ENCODE measurements around the gene FCER1G.
"Not testable (repeated sequence)": the region's sequence is repeated elsewhere in the genome, so short reads cannot be mapped to it uniquely, and the experiment has no call there.

Gene FCER1G

GRCh38 chr1:161209790-161210409 is 5.2 kb upstream of the FCER1G start:
- peak; percentile 69 for DNase-seq

DNA sequence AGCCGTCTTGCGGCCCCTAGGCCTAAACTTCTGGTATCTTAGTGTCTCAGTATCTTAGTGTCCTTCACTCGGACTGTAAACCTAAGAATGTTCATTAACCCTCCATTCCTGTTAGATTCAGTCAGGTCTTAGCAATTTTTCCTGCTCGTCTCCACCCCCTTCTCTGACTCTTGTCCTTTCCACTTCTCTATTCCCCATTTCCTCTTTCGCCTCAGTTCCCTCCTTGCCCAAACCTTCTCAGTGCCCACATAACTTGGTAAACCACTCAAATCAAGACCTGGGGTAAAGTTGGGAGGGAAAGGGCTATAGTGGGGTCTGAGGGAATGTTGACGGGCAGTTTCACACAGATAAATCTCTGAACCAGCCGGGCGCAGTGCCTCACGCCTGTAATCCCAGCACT is 726 bp upstream of the FCER1G start:
- DNase-seq: no peak

GRCh38 chr1:161216945-161217712 is 2.0 kb downstream of the FCER1G start:
- DNase-seq: no peak

- DNase-seq: no peak
Observed at GRCh38 chr1:161217831-161218230, 2.7 kb downstream of the FCER1G start.

GRCh38 chr1:161218301-161219077 is 3.4 kb downstream of the FCER1G start:
- no peak for DNase-seq

- no peak for DNase-seq
Observed at GRCh38 chr1:161219078-161219892, 4.2 kb downstream of the FCER1G start.

- DNase-seq: no peak
Observed at GRCh38 chr1:161220002-161220401, 4.9 kb downstream of the FCER1G start.

- DNase-seq: no peak
Observed at GRCh38 chr1:161222175-161223019, 7.3 kb downstream of the FCER1G start.

DNA sequence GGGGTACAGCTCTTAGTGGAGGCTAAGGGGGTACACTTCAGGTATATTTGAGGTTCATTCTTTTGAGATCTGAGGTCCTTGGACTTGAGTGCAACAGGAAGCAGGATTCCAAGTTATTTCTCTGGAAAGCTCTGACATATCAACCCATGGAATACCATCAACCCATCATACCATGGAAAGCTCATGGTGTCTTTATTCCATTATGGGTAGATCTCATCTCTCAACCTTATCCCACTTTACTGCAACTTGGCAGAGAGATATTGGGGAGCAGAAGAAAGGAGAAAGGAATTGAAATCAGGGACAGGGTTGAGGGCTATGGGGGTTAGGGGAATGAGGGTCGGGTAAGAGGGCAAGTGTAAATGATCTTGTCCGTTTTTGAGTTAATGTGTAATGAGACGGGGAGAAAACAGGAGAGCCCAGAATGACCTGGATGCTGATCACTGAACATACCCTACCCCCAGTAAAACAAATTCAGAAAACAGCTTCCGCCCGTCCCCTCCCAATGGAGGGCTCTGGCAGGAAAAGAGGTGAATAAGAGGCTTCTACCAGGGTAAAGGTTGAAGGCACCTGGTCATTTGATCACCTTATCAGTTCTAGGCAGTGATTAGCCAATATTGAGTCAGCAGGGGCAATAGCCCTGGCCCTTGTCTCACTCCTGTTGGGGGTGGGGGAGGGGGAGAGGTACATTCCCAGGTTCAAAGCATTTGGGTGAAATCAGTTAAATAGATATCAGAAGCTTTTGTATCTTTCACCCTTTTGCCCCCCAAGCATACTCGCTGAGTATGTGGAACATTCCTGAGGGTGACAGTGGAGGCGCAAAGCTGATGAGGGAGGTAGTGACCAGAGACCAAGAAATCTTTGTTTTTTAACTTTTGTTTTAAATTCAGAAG is 9.0 kb downstream of the FCER1G start:
- no peak for DNase-seq

DNA sequence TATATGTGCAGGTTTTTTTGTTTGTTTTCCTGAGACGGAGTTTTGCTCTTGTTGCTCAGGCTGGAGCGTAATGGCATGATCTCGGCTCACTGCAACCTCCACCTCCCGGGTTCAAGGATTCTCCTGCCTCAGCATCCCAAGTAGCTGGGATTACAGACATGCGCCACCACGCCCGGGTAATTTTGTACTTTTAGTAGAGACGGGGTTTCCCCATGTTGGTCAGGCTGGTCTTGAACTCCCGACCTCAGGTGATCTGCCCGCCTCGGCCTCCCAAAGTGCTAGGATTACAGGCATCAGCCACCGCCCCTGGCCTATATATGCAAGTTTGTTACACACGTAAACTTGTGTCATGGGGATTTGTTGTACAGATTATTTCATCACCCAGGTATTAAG is 9.6 kb downstream of the FCER1G start:
- DNase-seq: not testable (repeated sequence)

DNA sequence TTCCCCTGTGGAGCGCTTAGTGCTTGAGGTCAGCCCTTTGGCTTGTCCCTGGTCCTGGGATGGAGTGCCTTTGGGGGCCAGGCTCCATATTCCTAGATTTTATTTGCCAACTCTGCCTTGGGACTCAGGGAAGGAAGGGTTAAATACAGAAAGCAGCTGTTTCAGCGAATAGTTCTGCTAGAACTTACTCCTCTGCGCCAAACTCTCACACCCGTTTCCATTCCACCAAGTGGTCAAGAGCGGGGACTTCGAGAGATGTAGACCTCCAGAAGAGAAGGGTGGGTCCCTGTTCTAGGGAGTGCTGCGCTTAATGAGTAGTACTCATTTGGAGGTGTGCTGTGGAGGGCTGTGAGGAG is 10.1 kb downstream of the FCER1G start:
- DNase-seq: no peak

DNA sequence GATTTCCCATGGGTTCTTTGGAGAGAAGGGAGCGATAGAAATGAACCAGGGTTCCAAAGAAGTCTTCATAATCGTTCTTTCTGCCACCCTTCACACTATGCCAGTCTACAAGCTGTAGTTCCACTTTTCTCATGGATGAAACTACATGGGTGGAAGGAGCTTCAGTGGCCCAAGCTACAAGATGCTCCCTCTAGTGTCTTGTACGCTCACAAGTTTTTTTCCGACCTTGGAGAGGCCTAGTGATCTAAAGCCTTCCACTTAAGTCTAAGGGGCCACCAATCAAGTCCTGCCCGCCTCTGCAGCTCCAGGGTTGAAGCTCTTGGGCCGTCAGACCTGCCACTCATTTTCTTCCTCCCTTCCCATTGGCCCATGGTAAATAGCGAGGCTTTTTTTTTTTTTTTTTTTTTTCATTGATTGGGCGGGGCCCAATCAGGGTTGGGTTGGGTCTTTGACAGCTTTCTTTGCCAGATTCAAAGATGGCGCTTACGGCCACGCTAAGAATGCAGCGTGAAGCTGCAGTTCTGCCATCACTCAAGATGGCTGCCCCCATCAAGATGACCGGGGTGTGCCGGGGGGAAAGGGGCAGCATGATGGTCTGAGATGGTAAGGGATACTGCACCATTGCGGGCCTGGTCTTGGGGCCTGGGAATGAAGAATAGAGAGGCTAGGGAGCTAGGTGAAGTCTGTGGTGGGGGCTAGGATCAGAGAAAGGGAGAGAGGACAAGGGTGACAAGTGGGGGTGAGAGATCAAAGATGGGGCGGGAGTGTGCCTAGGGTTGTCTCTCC is 10.6 kb downstream of the FCER1G start, which contains the start of gene TOMM40L:
TSS of gene TOMM40L (plus strand) at position 527 of the 786 bp plus-strand sequence. CDS start 430 bp downstream, outside the sequence.
- DNase-seq: peak; percentile 80

DNA sequence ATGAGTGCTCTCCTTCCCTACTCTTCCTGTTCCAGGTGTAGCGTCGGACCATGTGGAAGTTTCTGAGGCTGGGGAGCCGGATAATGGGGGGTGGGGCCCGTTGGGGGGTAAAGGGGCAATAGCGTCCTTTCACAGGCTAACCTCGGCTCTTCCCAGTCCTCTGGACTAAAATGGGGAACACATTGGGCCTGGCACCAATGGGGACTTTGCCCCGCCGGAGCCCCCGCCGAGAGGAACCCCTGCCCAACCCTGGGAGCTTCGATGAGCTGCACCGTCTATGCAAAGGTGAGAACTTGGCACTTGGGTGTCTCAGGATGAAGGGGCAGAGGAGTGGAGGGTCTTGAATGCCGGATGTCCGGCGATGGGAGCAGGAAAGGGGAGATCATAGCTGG is 11.2 kb downstream of the FCER1G start:
- no peak for DNase-seq

GRCh38 chr1:161226759-161227158 is 11.7 kb downstream of the FCER1G start:
- DNase-seq: no peak

GRCh38 chr1:161227196-161227871 is 12.2 kb downstream of the FCER1G start:
- DNase-seq: peak; percentile 47

GRCh38 chr1:161228032-161228431 is 12.9 kb downstream of the FCER1G start:
- no peak for DNase-seq

- no peak for DNase-seq
Observed at GRCh38 chr1:161229896-161230295, 14.8 kb downstream of the FCER1G start.

DNA sequence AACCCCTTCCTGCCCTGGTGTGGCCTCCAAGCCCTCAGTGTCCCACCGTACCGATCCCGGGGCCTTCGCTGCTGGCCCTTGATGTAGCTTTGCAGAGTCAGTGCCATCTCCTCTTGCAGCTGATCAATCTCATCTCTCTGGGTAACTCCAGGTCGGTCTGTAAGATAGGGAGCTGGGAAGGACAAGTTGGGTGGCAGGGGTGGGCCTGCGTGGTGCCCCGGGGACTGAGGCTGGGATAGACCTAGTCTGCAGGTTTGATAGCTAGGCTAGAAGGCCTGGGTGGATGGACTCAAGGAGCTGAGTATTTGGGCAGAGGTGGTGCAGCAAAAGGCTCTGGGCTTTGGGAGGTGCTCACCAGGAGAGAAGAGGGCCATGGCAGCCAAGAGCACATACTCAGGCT is 15.7 kb downstream of the FCER1G start:
- no peak for DNase-seq

- no peak for DNase-seq
Observed at GRCh38 chr1:161233102-161233501, 18.0 kb downstream of the FCER1G start.

All from 8988T (cell line).